ENCODE data around the gene NRAS. TPM values are rescaled to one million over a fixed set of nuclear protein-coding genes. Genes with fewer than 3 reads are reported as not detected.
"Not testable (repeated sequence)": the region's sequence is repeated elsewhere in the genome, so short reads cannot be mapped to it uniquely, and the experiment has no call there.

NRAS gene
- 31.8 TPM for total RNA-seq

DNA sequence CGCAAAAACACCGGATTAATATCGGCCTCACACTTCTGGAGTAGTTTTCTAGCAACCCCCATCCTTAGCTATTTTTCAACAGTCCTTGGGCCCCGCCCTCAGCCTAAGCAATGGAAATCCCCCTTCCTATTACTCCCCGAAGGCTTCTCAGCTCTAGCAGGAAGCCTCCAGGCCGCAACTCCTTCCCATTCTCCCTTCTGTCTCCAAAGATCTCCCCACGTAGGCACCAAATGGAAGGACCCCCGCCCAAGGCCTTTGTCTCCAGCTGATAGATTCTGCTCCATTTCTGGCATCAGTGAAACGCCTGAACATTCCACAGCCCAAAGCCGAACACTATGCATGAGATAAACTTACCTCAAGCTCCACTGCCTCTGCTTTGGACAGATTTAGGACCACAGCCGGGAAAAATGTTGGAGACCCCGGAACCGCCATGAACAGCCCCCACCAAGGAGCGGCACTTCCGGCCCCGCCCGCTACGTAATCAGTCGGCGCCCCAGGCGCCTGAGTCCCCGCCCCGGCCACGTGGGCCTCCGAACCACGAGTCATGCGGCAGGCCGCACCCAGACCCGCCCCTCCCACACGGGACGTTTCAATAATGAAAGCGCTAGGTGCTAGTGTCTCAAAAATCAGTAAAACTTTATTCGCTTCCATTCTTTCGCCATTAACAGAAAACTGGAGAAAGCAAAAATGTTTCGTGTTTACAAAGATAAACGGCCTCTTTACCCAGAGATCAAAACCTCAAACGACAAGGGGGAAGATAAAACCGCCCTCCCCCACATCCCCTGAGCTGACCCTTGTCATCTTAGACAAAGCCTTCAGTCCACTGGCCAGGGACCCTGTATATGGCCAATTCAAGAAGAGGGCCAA is at the start of gene NRAS:
Gene NRAS, minus strand, starts transcription at position 468 of the 867 bp plus-strand sequence. CDS start 611 bp downstream, outside the sequence.
- peaks cover 19 to 32% (median 28%) of the 10 kb centered on the region in 3 donors for H3K4me1 ChIP-seq (ENCODE audit: control insufficient read depth in 3 of 3, insufficient read depth in 3 of 3, low read length in 3 of 3)
- H3K27me3 ChIP-seq (ENCODE audit: control insufficient read depth in 3 of 3, insufficient read depth in 3 of 3, low read length in 3 of 3): no peaks in the 10 kb centered on the region
- no peaks in the 10 kb centered on the region for H3K9me3 ChIP-seq (ENCODE audit: control insufficient read depth in 3 of 3, low read length in 3 of 3)
- peak within 1 kb of the TSS; percentile 89 to 97 (median 95) for H3K9ac ChIP-seq (ENCODE audit: low read depth in 1 of 3, low read length in 3 of 3)
- H3K27ac ChIP-seq (ENCODE audit: low read depth, low read length): peak within 1 kb of the TSS; percentile 93
- peak within 1 kb of the TSS; percentile 88 to 98 (median 89) for H3K4me3 ChIP-seq (ENCODE audit: low read length in 3 of 3)
- peaks cover 26 to 61% (median 51%) of the 10 kb centered on the region in 3 donors for H3K36me3 ChIP-seq (ENCODE audit: control insufficient read depth in 3 of 3, insufficient read depth in 3 of 3, low read length in 3 of 3)

DNA sequence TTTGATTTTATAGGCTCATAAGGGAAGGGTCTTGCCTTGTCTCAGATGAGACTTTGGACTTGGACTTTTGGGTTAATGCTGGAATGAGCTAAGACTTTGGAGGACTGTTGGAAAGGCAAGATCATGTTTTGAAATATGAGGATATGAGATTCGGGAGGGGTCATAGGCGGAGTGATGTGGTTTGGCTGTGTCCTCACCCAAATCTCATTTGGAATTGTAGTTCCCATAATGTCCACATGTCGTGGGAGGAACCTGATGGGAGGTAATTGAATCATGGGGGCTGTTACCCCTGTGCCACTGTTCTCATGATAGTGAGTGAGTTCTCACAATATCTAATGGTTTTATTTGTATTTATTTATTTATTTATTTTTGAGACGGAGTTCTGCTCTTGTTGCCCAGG is 48.1 kb upstream of the NRAS start:
- no peaks in the 10 kb centered on the region for H3K27me3 ChIP-seq (ENCODE audit: control insufficient read depth in 3 of 3, insufficient read depth in 3 of 3, low read length in 3 of 3)
- H3K4me3 ChIP-seq (ENCODE audit: low read length in 3 of 3): no peak overlapping the region
- no peak overlapping the region for H3K9ac ChIP-seq (ENCODE audit: low read depth in 1 of 3, low read length in 3 of 3)
- H3K27ac ChIP-seq (ENCODE audit: low read depth, low read length): no peak overlapping the region
- peaks cover 2 to 5% (median 2%) of the 10 kb centered on the region in 3 donors for H3K36me3 ChIP-seq (ENCODE audit: control insufficient read depth in 3 of 3, insufficient read depth in 3 of 3, low read length in 3 of 3)
- no peaks in the 10 kb centered on the region for H3K9me3 ChIP-seq (ENCODE audit: control insufficient read depth in 3 of 3, low read length in 3 of 3)
- H3K4me1 ChIP-seq (ENCODE audit: control insufficient read depth in 3 of 3, insufficient read depth in 3 of 3, low read length in 3 of 3): no peaks in the 10 kb centered on the region

GRCh38 chr1:114758256-114758832 is 41.8 kb upstream of the NRAS start:
- H3K27ac ChIP-seq (ENCODE audit: low read depth, low read length): peak overlapping the region; percentile 100
- H3K4me1 ChIP-seq (ENCODE audit: control insufficient read depth in 3 of 3, insufficient read depth in 3 of 3, low read length in 3 of 3): peaks cover 13 to 32% (median 31%) of the 10 kb centered on the region in 3 donors
- peaks cover 0 to 3% (median 0%) of the 10 kb centered on the region in 3 donors for H3K36me3 ChIP-seq (ENCODE audit: control insufficient read depth in 3 of 3, insufficient read depth in 3 of 3, low read length in 3 of 3)
- no peaks in the 10 kb centered on the region for H3K9me3 ChIP-seq (ENCODE audit: control insufficient read depth in 3 of 3, low read length in 3 of 3)
- H3K9ac ChIP-seq (ENCODE audit: low read depth in 1 of 3, low read length in 3 of 3): peak overlapping the region; percentile 75 to 100 (median 100)
- H3K4me3 ChIP-seq (ENCODE audit: low read length in 3 of 3): peak overlapping the region; percentile 99 to 100 (median 100)
- no peaks in the 10 kb centered on the region for H3K27me3 ChIP-seq (ENCODE audit: control insufficient read depth in 3 of 3, insufficient read depth in 3 of 3, low read length in 3 of 3)

- peak within 1 kb of the TSS; percentile 99 to 100 (median 100) for H3K4me3 ChIP-seq (ENCODE audit: low read length in 3 of 3)
- peaks cover 0 to 3% (median 0%) of the 10 kb centered on the region in 3 donors for H3K36me3 ChIP-seq (ENCODE audit: control insufficient read depth in 3 of 3, insufficient read depth in 3 of 3, low read length in 3 of 3)
- peak within 1 kb of the TSS; percentile 100 for H3K9ac ChIP-seq (ENCODE audit: low read depth in 1 of 3, low read length in 3 of 3)
- H3K27me3 ChIP-seq (ENCODE audit: control insufficient read depth in 3 of 3, insufficient read depth in 3 of 3, low read length in 3 of 3): no peaks in the 10 kb centered on the region
- peak within 1 kb of the TSS; percentile 100 for H3K27ac ChIP-seq (ENCODE audit: low read depth, low read length)
- H3K9me3 ChIP-seq (ENCODE audit: control insufficient read depth in 3 of 3, low read length in 3 of 3): no peaks in the 10 kb centered on the region
- H3K4me1 ChIP-seq (ENCODE audit: control insufficient read depth in 3 of 3, insufficient read depth in 3 of 3, low read length in 3 of 3): peaks cover 16 to 37% (median 35%) of the 10 kb centered on the region in 3 donors
These were observed 41.1 kb upstream of the NRAS start, which contains the start of gene CSDE1 for GRCh38 chr1:114757455-114758255. Gene CSDE1, minus strand, starts transcription at chr1:114757984. Its CDS starts 18,094 bp downstream, at chr1:114739890.

- peak overlapping the region; percentile 100 for H3K9ac ChIP-seq (ENCODE audit: low read depth in 1 of 3, low read length in 3 of 3)
- H3K36me3 ChIP-seq (ENCODE audit: control insufficient read depth in 3 of 3, insufficient read depth in 3 of 3, low read length in 3 of 3): peaks cover 0 to 3% (median 0%) of the 10 kb centered on the region in 3 donors
- H3K27me3 ChIP-seq (ENCODE audit: control insufficient read depth in 3 of 3, insufficient read depth in 3 of 3, low read length in 3 of 3): no peaks in the 10 kb centered on the region
- peak overlapping the region; percentile 99 to 100 (median 100) for H3K4me3 ChIP-seq (ENCODE audit: low read length in 3 of 3)
- H3K4me1 ChIP-seq (ENCODE audit: control insufficient read depth in 3 of 3, insufficient read depth in 3 of 3, low read length in 3 of 3): peaks cover 23 to 43% (median 36%) of the 10 kb centered on the region in 3 donors
- no peaks in the 10 kb centered on the region for H3K9me3 ChIP-seq (ENCODE audit: control insufficient read depth in 3 of 3, low read length in 3 of 3)
- H3K27ac ChIP-seq (ENCODE audit: low read depth, low read length): peak overlapping the region; percentile 100
These were observed 40.4 kb upstream of the NRAS start for GRCh38 chr1:114756949-114757454.

GRCh38 chr1:114756009-114756892 is 39.7 kb upstream of the NRAS start:
- H3K9me3 ChIP-seq (ENCODE audit: control insufficient read depth in 3 of 3, low read length in 3 of 3): no peaks in the 10 kb centered on the region
- H3K36me3 ChIP-seq (ENCODE audit: control insufficient read depth in 3 of 3, insufficient read depth in 3 of 3, low read length in 3 of 3): peaks cover 0 to 3% (median 0%) of the 10 kb centered on the region in 3 donors
- H3K27me3 ChIP-seq (ENCODE audit: control insufficient read depth in 3 of 3, insufficient read depth in 3 of 3, low read length in 3 of 3): no peaks in the 10 kb centered on the region
- peak overlapping the region; percentile 100 for H3K9ac ChIP-seq (ENCODE audit: low read depth in 1 of 3, low read length in 3 of 3)
- peak overlapping the region; percentile 99 to 100 (median 100) for H3K4me3 ChIP-seq (ENCODE audit: low read length in 3 of 3)
- H3K4me1 ChIP-seq (ENCODE audit: control insufficient read depth in 3 of 3, insufficient read depth in 3 of 3, low read length in 3 of 3): peaks cover 27 to 50% (median 41%) of the 10 kb centered on the region in 3 donors
- H3K27ac ChIP-seq (ENCODE audit: low read depth, low read length): peak overlapping the region; percentile 100

- H3K9me3 ChIP-seq (ENCODE audit: control insufficient read depth in 3 of 3, low read length in 3 of 3): no peaks in the 10 kb centered on the region
- peaks cover 35 to 58% (median 48%) of the 10 kb centered on the region in 3 donors for H3K4me1 ChIP-seq (ENCODE audit: control insufficient read depth in 3 of 3, insufficient read depth in 3 of 3, low read length in 3 of 3)
- H3K27ac ChIP-seq (ENCODE audit: low read depth, low read length): peak overlapping the region; percentile 100
- peak overlapping the region; percentile 100 for H3K9ac ChIP-seq (ENCODE audit: low read depth in 1 of 3, low read length in 3 of 3)
- H3K36me3 ChIP-seq (ENCODE audit: control insufficient read depth in 3 of 3, insufficient read depth in 3 of 3, low read length in 3 of 3): peaks cover 0 to 3% (median 0%) of the 10 kb centered on the region in 3 donors
- H3K27me3 ChIP-seq (ENCODE audit: control insufficient read depth in 3 of 3, insufficient read depth in 3 of 3, low read length in 3 of 3): no peaks in the 10 kb centered on the region
- H3K4me3 ChIP-seq (ENCODE audit: low read length in 3 of 3): peak overlapping the region; percentile 99 to 100 (median 100)
These were observed 38.7 kb upstream of the NRAS start for GRCh38 chr1:114755006-114755931.

GRCh38 chr1:114753702-114754101 is 37.1 kb upstream of the NRAS start:
- Histone ChIP-seq H3K4me3 (ENCODE audit: low read length in 3 of 3) (peak overlapping the region; percentile 6 to 99 (median 37)), H3K27ac (ENCODE audit: low read depth, low read length) (peak overlapping the region; percentile 100), H3K9ac (ENCODE audit: low read depth in 1 of 3, low read length in 3 of 3) (peak overlapping the region in 2 of 3 donors; percentile 71 to 100), H3K4me1 (ENCODE audit: control insufficient read depth in 3 of 3, insufficient read depth in 3 of 3, low read length in 3 of 3) (peaks cover 46 to 72% (median 62%) of the 10 kb centered on the region in 3 donors)
- not testable (repeated sequence) for H3K36me3 ChIP-seq (ENCODE audit: control insufficient read depth in 3 of 3, insufficient read depth in 3 of 3, low read length in 3 of 3); H3K9me3 ChIP-seq (ENCODE audit: control insufficient read depth in 3 of 3, low read length in 3 of 3); H3K27me3 ChIP-seq (ENCODE audit: control insufficient read depth in 3 of 3, insufficient read depth in 3 of 3, low read length in 3 of 3)
